CD1c-positive myeloid dendritic cell (primary cell): ENCODE data around the gene WFDC10B.
"Not testable (repeated sequence)": the region's sequence is repeated elsewhere in the genome, so short reads cannot be mapped to it uniquely, and the experiment has no call there.

Experiments
- DNase-seq: peaks from one replicate; pipeline ENCODE4 v3.0.0-alpha.2; 2016; ENCODE audit errors: extremely low spot score

WFDC10B gene

GRCh38 chr20:45704969-45705637 lies at the start of gene WFDC10B:
WFDC10B (minus strand) TSS chr20:45705019; CDS start chr20:45685992, 19,027 bp downstream.
- no peak for DNase-seq

- no peak for DNase-seq
These were observed 47.9 kb upstream of the WFDC10B start for GRCh38 chr20:45752746-45753145.

GRCh38 chr20:45751721-45752120 lies 46.9 kb upstream of the WFDC10B start:
- DNase-seq: no peak

GRCh38 chr20:45745015-45745414 lies 40.2 kb upstream of the WFDC10B start:
- DNase-seq: no peak

GRCh38 chr20:45742596-45742995 lies 37.8 kb upstream of the WFDC10B start:
- no peak for DNase-seq

- DNase-seq: no peak
These were observed 31.2 kb upstream of the WFDC10B start for GRCh38 chr20:45735988-45736387.

GRCh38 chr20:45735552-45735951 lies 30.7 kb upstream of the WFDC10B start:
- DNase-seq: no peak

GRCh38 chr20:45732199-45732598 lies 27.4 kb upstream of the WFDC10B start:
- DNase-seq: no peak

- no peak for DNase-seq
These were observed 22.2 kb upstream of the WFDC10B start for GRCh38 chr20:45727044-45727443.

- no peak for DNase-seq
These were observed 20.3 kb upstream of the WFDC10B start for GRCh38 chr20:45725134-45725533.

GRCh38 chr20:45722047-45722446 lies 17.2 kb upstream of the WFDC10B start, which contains the start of gene SPINT4:
SPINT4 (plus strand) TSS chr20:45722347; CDS start chr20:45722368, 21 bp downstream.
- DNase-seq: no peak

- DNase-seq: not testable (repeated sequence)
These were observed 11.4 kb upstream of the WFDC10B start for GRCh38 chr20:45716141-45716688.

- no peak for DNase-seq
These were observed 2.9 kb downstream of the WFDC10B start, which contains the start of gene WFDC13 for GRCh38 chr20:45701873-45702272. WFDC13 (plus strand) TSS chr20:45702038; CDS start chr20:45702124, 86 bp downstream.

GRCh38 chr20:45701104-45701503 lies 3.7 kb downstream of the WFDC10B start:
- no peak for DNase-seq

- no peak for DNase-seq
These were observed 9.3 kb downstream of the WFDC10B start for GRCh38 chr20:45695496-45695895.

- DNase-seq: not testable (repeated sequence)
These were observed 11.5 kb downstream of the WFDC10B start for GRCh38 chr20:45693346-45693745.

GRCh38 chr20:45685896-45686295 lies 18.9 kb downstream of the WFDC10B start:
- DNase-seq: no peak

- DNase-seq: no peak
These were observed 25.2 kb downstream of the WFDC10B start for GRCh38 chr20:45679650-45680049.

- no peak for DNase-seq
These were observed 32.1 kb downstream of the WFDC10B start for GRCh38 chr20:45672765-45673164.

- DNase-seq: no peak
These were observed 34.7 kb downstream of the WFDC10B start, which contains the start of gene WFDC11 for GRCh38 chr20:45670139-45670538. WFDC11 (minus strand) TSS chr20:45670239; CDS start chr20:45650600, 19,639 bp downstream.

- DNase-seq: not testable (repeated sequence)
These were observed 47.8 kb downstream of the WFDC10B start for GRCh38 chr20:45657038-45657437.

- DNase-seq: not testable (repeated sequence)
These were observed 53.1 kb downstream of the WFDC10B start for GRCh38 chr20:45651726-45652125.

- no peak for DNase-seq
These were observed 55.4 kb downstream of the WFDC10B start for GRCh38 chr20:45649312-45649863.
